ENCODE data around the gene RIC1. TPM values are rescaled to one million over a fixed set of nuclear protein-coding genes. Genes with fewer than 3 reads are reported as not detected.
"Not testable (repeated sequence)": the region's sequence is repeated elsewhere in the genome, so short reads cannot be mapped to it uniquely, and the experiment has no call there.

Gene RIC1
- total and polyA plus RNA-seq, 2 of the 13 experiments (the other 11 are each of a cell fraction or from before 2014, with no cell fraction given), result 18.2 to 19.0 TPM

DNA sequence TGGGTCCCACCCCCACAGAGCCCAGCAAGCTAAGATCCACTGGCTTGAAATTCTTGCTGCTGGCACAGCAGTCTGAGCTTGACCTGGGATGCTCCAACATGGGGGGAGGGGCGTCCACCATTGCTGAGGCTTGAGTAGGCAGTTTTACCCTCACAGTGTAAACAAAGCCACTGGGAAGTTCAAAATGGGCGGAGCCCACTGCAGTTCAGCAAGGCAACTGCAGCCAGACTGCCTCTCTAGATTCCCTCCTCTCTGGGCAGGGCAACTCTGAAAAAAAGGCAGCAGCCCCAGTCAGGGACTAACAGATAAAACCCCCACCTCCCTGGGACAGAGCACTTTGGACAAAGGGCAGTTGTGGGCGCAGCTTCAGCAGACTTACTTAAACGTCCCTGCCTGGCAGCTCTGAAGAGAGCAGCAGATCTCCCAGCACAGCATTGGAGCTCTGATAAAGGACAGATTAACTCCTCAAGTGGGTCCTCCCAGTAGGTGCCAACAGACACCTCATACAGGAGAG lies 150.9 kb downstream of the RIC1 start:
- 0% methylated on average over 1 of the region's 4 CpGs for WGBS (ENCODE audit: low lambda C conversion rate)
- Histone ChIP-seq H3K36me3 (replicated peaks in 1 of 2; ENCODE audit: control insufficient read depth in 1 of 2, insufficient read depth in 2 of 2, low read length in 2 of 2) (peaks cover 10 to 49% of the 10 kb centered on the region in 2 experiments), H3K9ac (ENCODE audit: insufficient read depth, low read depth, low read length) (0 out of 2 replicates have a peak overlapping the region, but pooled peaks have one; percentile 24), H3K27ac (ENCODE audit: extremely low read length, insufficient read depth, low read length) (peak overlapping the region; percentile 76), H3K4me1 (ENCODE audit: insufficient read depth, low read length) (peaks cover 46% of the 10 kb centered on the region), H3K9me3 (ENCODE audit: low read length) (peaks cover 10% of the 10 kb centered on the region), H3K4me2 (ENCODE audit: low read depth, low read length) (peak overlapping the region; percentile 29)
- intact Hi-C loops (cut with micrococcal nuclease; ENCODE audit: unreplicated experiment); H4K20me1 ChIP-seq (ENCODE audit: insufficient read depth, low read length); H3K79me2 ChIP-seq (ENCODE audit: insufficient read depth, low read length); in situ Hi-C loops (cut with HindIII; ENCODE audit: extremely low pct_ligation_motif_present, low pct_unique_long_range_greater_than_20kb); H2AFZ ChIP-seq (ENCODE audit: low read length); H3K4me3 ChIP-seq (replicated peaks in 1 of 3; ENCODE audit: insufficient read depth in 1 of 3, low read depth in 2 of 3, low read length in 3 of 3); CTCF ChIA-PET (ENCODE audit: low intra/inter-chr PET ratio, low total read pairs); BruUV-seq (replicated peaks); H3K27me3 ChIP-seq (ENCODE audit: control insufficient read depth in 1 of 2, insufficient read depth in 2 of 2, low read length in 2 of 2): not testable (repeated sequence)
- POLR2A ChIA-PET, result interaction anchor here (0.7 to 1.6 kb wide), 2 partner anchors 52 to 151 kb away, joined by 3 read pairs; partner anchors contain the start of gene RIC1
- DNase-seq (ENCODE audit: low spot score), result peak; percentile 94
- peak; percentile 86 for ATAC-seq
- peak; percentile 72 for FAIRE-seq
- TF ChIP-seq, protein P1, sequence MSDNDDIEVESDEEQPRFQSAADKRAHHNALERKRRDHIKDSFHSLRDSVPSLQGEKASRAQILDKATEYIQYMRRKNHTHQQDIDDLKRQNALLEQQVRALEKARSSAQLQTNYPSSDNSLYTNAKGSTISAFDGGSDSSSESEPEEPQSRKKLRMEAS (IDR thresholded peaks at IDR 0.05), result peak; percentile 18; the same call in 1 of the 2 replicates
- TF ChIP-seq, protein P2, sequence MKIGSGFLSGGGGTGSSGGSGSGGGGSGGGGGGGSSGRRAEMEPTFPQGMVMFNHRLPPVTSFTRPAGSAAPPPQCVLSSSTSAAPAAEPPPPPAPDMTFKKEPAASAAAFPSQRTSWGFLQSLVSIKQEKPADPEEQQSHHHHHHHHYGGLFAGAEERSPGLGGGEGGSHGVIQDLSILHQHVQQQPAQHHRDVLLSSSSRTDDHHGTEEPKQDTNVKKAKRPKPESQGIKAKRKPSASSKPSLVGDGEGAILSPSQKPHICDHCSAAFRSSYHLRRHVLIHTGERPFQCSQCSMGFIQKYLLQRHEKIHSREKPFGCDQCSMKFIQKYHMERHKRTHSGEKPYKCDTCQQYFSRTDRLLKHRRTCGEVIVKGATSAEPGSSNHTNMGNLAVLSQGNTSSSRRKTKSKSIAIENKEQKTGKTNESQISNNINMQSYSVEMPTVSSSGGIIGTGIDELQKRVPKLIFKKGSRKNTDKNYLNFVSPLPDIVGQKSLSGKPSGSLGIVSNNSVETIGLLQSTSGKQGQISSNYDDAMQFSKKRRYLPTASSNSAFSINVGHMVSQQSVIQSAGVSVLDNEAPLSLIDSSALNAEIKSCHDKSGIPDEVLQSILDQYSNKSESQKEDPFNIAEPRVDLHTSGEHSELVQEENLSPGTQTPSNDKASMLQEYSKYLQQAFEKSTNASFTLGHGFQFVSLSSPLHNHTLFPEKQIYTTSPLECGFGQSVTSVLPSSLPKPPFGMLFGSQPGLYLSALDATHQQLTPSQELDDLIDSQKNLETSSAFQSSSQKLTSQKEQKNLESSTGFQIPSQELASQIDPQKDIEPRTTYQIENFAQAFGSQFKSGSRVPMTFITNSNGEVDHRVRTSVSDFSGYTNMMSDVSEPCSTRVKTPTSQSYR (CRISPR knock-in tag; IDR thresholded peaks at IDR 0.05; ENCODE audit: borderline replicate concordance), result peak; percentile 98
- TF ChIP-seq RFXAP (CRISPR knock-in tag; IDR thresholded peaks at IDR 0.05; ENCODE audit: borderline replicate concordance), result 0 out of 2 replicates have a peak, but pooled peaks have one; percentile 40
- TF ChIP-seq, protein P3, sequence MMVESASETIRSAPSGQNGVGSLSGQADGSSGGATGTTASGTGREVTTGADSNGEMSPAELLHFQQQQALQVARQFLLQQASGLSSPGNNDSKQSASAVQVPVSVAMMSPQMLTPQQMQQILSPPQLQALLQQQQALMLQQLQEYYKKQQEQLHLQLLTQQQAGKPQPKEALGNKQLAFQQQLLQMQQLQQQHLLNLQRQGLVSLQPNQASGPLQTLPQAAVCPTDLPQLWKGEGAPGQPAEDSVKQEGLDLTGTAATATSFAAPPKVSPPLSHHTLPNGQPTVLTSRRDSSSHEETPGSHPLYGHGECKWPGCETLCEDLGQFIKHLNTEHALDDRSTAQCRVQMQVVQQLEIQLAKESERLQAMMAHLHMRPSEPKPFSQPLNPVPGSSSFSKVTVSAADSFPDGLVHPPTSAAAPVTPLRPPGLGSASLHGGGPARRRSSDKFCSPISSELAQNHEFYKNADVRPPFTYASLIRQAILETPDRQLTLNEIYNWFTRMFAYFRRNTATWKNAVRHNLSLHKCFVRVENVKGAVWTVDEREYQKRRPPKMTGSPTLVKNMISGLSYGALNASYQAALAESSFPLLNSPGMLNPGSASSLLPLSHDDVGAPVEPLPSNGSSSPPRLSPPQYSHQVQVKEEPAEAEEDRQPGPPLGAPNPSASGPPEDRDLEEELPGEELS (CRISPR knock-in tag; IDR thresholded peaks at IDR 0.05), result peak; percentile 65
- TF ChIP-seq, protein P4, sequence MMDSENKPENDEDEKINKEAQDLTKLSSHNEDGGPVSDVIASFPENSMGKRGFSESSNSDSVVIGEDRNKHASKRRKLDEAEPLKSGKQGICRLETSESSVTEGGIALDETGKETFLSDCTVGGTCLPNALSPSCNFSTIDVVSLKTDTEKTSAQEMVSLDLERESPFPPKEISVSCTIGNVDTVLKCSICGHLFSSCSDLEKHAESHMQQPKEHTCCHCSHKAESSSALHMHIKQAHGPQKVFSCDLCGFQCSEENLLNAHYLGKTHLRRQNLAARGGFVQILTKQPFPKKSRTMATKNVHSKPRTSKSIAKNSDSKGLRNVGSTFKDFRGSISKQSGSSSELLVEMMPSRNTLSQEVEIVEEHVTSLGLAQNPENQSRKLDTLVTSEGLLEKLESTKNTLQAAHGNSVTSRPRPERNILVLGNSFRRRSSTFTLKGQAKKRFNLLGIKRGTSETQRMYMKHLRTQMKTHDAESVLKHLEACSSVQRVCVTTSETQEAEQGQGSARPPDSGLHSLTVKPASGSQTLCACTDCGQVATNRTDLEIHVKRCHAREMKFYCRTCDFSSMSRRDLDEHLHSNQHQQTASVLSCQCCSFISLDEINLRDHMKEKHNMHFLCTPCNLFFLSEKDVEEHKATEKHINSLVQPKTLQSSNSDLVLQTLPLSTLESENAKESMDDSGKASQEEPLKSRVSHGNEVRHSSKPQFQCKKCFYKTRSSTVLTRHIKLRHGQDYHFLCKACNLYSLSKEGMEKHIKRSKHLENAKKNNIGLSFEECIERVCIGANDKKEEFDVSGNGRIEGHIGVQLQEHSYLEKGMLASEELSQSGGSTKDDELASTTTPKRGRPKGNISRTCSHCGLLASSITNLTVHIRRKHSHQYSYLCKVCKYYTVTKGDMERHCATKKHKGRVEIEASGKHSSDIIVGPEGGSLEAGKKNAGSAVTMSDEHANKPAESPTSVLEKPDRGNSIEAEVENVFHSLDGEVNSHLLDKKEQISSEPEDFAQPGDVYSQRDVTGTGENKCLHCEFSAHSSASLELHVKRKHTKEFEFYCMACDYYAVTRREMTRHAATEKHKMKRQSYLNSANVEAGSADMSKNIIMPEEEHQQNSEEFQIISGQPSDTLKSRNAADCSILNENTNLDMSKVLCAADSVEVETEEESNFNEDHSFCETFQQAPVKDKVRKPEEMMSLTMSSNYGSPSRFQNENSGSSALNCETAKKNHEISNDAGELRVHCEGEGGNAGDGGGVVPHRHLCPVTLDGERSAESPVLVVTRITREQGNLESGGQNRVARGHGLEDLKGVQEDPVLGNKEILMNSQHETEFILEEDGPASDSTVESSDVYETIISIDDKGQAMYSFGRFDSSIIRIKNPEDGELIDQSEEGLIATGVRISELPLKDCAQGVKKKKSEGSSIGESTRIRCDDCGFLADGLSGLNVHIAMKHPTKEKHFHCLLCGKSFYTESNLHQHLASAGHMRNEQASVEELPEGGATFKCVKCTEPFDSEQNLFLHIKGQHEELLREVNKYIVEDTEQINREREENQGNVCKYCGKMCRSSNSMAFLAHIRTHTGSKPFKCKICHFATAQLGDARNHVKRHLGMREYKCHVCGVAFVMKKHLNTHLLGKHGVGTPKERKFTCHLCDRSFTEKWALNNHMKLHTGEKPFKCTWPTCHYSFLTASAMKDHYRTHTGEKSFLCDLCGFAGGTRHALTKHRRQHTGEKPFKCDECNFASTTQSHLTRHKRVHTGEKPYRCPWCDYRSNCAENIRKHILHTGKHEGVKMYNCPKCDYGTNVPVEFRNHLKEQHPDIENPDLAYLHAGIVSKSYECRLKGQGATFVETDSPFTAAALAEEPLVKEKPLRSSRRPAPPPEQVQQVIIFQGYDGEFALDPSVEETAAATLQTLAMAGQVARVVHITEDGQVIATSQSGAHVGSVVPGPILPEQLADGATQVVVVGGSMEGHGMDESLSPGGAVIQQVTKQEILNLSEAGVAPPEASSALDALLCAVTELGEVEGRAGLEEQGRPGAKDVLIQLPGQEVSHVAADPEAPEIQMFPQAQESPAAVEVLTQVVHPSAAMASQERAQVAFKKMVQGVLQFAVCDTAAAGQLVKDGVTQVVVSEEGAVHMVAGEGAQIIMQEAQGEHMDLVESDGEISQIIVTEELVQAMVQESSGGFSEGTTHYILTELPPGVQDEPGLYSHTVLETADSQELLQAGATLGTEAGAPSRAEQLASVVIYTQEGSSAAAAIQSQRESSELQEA (CRISPR knock-in tag; IDR thresholded peaks at IDR 0.05; ENCODE audit: not compliant biosample characterization), result peak; percentile 35
- peak; percentile 39; the same call in 1 of the 2 replicates for TF ChIP-seq GATAD1 (CRISPR knock-in tag; IDR thresholded peaks at IDR 0.05)
- TF ChIP-seq ZBTB38 (CRISPR knock-in tag; IDR thresholded peaks at IDR 0.05), result 0 out of 2 replicates have a peak, but pooled peaks have one; percentile 22
- peak; percentile 63 for TF ChIP-seq YY1 (IDR thresholded peaks at IDR 0.05; ENCODE audit: insufficient read depth, insufficient replicate concordance, low read depth, low read length)
- TF ChIP-seq FOXJ3 (CRISPR knock-in tag; IDR thresholded peaks at IDR 0.05; ENCODE audit: borderline replicate concordance), result peak; percentile 37; the same call in 1 of the 2 replicates
